Peyer's patch (tissue), 4 donors: ENCODE measurements around the gene LRPPRC.

Source experiments
- POLR2A ChIP-seq, 2 donors: fragments of 450-650 bp; IDR thresholded peaks; one replicate each; pipeline ENCODE4 v1.5.1; 2017; ENCODE audit warnings: antibody characterized with exemption in 2 of 2, mild to moderate bottlenecking in 2 of 2, moderate library complexity in 2 of 2
- TF ChIP-seq, protein P1 (sequence below), 6 experiments: fragments of 450-650 bp in 4 of 6; fragments of 200-600 bp in 2 of 6; sonication (generic) in 1 of 6; IDR thresholded peaks; one replicate each; pipeline ENCODE4 v1.5.1; 2017 to 2019; ENCODE audit warnings: antibody characterized with exemption in 6 of 6, mild to moderate bottlenecking in 3 of 6, moderate library complexity in 1 of 6

DNA sequence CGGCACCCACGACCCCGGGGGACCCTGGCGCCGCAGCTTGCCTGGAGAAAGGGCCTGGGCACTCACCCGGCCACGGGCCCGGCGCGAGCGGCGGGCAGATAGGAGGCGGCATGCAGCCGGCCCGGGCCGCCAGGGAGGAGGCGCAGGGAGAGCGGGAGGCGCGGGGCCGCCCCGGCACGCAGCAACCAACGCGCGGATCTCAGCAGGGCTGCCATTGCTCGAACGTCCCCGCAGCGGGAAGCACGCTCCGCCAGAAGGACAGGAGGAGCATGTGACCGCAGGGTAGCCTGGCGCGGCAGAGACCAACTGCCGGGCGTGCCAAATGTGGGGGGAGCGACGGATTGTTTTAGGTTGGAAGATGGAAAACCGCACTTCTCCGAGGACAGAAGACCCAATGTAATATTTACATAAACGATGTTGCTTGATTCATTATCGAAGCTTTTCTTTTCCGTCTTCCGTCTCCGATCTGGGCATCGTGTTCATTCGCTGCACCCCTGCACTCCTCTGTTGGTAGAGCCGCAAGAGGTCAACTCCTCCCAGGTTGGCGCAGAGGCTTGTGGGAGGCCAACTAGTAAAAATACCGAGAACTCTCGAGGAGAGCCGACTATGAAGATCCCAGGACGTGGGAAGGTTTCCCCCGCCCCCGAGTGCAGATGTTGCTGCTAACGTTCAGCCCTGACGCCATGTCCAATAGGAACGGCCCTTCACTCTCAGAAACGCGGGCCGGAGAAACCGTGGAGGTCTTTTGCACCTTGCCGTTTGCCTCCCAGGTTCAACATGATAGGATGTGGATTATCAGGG is at the start of gene LRPPRC:
- TF ChIP-seq, protein P1, sequence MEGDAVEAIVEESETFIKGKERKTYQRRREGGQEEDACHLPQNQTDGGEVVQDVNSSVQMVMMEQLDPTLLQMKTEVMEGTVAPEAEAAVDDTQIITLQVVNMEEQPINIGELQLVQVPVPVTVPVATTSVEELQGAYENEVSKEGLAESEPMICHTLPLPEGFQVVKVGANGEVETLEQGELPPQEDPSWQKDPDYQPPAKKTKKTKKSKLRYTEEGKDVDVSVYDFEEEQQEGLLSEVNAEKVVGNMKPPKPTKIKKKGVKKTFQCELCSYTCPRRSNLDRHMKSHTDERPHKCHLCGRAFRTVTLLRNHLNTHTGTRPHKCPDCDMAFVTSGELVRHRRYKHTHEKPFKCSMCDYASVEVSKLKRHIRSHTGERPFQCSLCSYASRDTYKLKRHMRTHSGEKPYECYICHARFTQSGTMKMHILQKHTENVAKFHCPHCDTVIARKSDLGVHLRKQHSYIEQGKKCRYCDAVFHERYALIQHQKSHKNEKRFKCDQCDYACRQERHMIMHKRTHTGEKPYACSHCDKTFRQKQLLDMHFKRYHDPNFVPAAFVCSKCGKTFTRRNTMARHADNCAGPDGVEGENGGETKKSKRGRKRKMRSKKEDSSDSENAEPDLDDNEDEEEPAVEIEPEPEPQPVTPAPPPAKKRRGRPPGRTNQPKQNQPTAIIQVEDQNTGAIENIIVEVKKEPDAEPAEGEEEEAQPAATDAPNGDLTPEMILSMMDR (IDR thresholded peaks at IDR 0.05): no peak
- peak; percentile 40 to 85 for TF ChIP-seq POLR2A (IDR thresholded peaks at IDR 0.05)
